Peyer's patch (tissue), 4 donors: ENCODE results near the gene JAGN1.
"Not testable (repeated sequence)": the region's sequence is repeated elsewhere in the genome, so short reads cannot be mapped to it uniquely, and the experiment has no call there.

Experiments
- POLR2A ChIP-seq, 2 donors: fragments of 450-650 bp; IDR thresholded peaks; one replicate each; pipeline ENCODE4 v1.5.1; 2017; ENCODE audit warnings: antibody characterized with exemption in 2 of 2, mild to moderate bottlenecking in 2 of 2, moderate library complexity in 2 of 2
- TF ChIP-seq, protein P1 (sequence below), 6 experiments: fragments of 450-650 bp in 4 of 6; fragments of 200-600 bp in 2 of 6; sonication (generic) in 1 of 6; IDR thresholded peaks; one replicate each; pipeline ENCODE4 v1.5.1; 2017 to 2019; ENCODE audit warnings: antibody characterized with exemption in 6 of 6, mild to moderate bottlenecking in 3 of 6, moderate library complexity in 1 of 6

DNA sequence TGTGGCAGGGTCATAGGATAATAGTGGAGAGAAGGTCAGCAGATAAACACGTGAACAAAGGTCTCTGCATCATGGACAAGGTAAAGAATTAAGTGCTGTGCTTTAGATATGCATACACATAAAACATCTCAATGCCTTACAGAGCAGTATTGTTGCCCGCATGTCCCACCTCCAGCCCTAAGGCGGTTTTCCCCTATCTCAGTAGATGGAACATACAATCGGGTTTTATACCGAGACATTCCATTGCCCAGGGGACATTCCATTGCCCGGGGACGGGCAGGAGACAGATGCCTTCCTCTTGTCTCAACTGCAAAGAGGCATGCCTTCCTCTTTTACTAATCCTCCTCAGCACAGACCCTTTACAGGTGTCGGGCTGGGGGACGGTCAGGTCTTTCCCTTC lies 42.5 kb upstream of the JAGN1 start:
- TF ChIP-seq, protein P1, sequence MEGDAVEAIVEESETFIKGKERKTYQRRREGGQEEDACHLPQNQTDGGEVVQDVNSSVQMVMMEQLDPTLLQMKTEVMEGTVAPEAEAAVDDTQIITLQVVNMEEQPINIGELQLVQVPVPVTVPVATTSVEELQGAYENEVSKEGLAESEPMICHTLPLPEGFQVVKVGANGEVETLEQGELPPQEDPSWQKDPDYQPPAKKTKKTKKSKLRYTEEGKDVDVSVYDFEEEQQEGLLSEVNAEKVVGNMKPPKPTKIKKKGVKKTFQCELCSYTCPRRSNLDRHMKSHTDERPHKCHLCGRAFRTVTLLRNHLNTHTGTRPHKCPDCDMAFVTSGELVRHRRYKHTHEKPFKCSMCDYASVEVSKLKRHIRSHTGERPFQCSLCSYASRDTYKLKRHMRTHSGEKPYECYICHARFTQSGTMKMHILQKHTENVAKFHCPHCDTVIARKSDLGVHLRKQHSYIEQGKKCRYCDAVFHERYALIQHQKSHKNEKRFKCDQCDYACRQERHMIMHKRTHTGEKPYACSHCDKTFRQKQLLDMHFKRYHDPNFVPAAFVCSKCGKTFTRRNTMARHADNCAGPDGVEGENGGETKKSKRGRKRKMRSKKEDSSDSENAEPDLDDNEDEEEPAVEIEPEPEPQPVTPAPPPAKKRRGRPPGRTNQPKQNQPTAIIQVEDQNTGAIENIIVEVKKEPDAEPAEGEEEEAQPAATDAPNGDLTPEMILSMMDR (IDR thresholded peaks at IDR 0.05): not testable (repeated sequence)
- not testable (repeated sequence) for TF ChIP-seq POLR2A (IDR thresholded peaks at IDR 0.05)
